ENCODE data around the gene TRPV2.

The TRPV2 gene

GRCh38 chr17:16471295-16471694, 55.9 kb downstream of the TRPV2 start:
- CTCF ChIA-PET: interaction anchor here (1.0 to 2.7 kb wide), 3 partner anchors 11 to 50 kb away, joined by 3 to 13 read pairs (median 5); no protein-coding TSS in a partner anchor
- POLR2A ChIA-PET: no interaction called here
- TF ChIP-seq, protein P1, sequence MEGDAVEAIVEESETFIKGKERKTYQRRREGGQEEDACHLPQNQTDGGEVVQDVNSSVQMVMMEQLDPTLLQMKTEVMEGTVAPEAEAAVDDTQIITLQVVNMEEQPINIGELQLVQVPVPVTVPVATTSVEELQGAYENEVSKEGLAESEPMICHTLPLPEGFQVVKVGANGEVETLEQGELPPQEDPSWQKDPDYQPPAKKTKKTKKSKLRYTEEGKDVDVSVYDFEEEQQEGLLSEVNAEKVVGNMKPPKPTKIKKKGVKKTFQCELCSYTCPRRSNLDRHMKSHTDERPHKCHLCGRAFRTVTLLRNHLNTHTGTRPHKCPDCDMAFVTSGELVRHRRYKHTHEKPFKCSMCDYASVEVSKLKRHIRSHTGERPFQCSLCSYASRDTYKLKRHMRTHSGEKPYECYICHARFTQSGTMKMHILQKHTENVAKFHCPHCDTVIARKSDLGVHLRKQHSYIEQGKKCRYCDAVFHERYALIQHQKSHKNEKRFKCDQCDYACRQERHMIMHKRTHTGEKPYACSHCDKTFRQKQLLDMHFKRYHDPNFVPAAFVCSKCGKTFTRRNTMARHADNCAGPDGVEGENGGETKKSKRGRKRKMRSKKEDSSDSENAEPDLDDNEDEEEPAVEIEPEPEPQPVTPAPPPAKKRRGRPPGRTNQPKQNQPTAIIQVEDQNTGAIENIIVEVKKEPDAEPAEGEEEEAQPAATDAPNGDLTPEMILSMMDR (IDR thresholded peaks at IDR 0.05; ENCODE audit: control extremely low read depth, extremely low read depth, low read depth, missing control alignments): no peak
- DNase-seq (ENCODE audit: extremely low spot score): no peak

DNA sequence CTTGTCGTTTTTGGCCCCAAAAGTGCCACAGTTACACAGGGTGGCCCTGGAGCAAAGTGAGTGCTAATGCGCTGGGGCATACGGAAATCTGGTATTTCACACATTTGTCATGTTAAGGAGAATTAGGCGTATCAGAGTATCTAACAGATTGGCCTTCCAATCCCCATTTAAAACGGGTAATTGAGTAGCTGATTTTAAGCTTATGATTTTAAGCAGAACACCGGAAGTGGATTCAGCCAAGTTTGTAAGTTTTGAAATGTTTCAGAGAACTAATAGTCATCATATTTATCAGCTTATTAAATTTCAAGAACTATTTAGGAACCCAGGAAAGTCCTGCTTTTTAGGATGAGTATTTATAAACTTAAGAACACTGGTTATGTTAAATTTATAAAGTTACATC, 57.2 kb downstream of the TRPV2 start:
- DNase-seq (ENCODE audit: extremely low spot score): no peak
- CTCF ChIA-PET: interaction anchor here (1.2 to 2.7 kb wide), 2 partner anchors 19 to 49 kb away, joined by 5 to 13 read pairs; no protein-coding TSS in a partner anchor
- TF ChIP-seq, protein P1 (IDR thresholded peaks at IDR 0.05; ENCODE audit: control extremely low read depth, extremely low read depth, low read depth, missing control alignments): no peak
- POLR2A ChIA-PET: no interaction called here

- no peak for DNase-seq (ENCODE audit: extremely low spot score)
- POLR2A ChIA-PET: no interaction called here
- CTCF ChIA-PET: no interaction called here
- TF ChIP-seq, protein P1 (IDR thresholded peaks at IDR 0.05; ENCODE audit: control extremely low read depth, extremely low read depth, low read depth, missing control alignments): no peak
Measured at GRCh38 chr17:16473044-16474011, 58.0 kb downstream of the TRPV2 start.

GRCh38 chr17:16474012-16474725, 58.8 kb downstream of the TRPV2 start:
- TF ChIP-seq, protein P1 (IDR thresholded peaks at IDR 0.05; ENCODE audit: control extremely low read depth, extremely low read depth, low read depth, missing control alignments): no peak
- POLR2A ChIA-PET: no interaction called here
- CTCF ChIA-PET: interaction anchor here (1.8 kb wide), 1 partner anchor 9 kb away, joined by 5 read pairs; no protein-coding TSS in a partner anchor
- no peak for DNase-seq (ENCODE audit: extremely low spot score)

- ChIA-PET POLR2A (no interaction called here), CTCF (interaction anchor here (1.2 to 1.8 kb wide), 4 partner anchors 8 to 22 kb away, joined by 3 to 7 read pairs (median 6); no protein-coding TSS in a partner anchor)
- no peak for DNase-seq (ENCODE audit: extremely low spot score)
- TF ChIP-seq, protein P1 (IDR thresholded peaks at IDR 0.05; ENCODE audit: control extremely low read depth, extremely low read depth, low read depth, missing control alignments): no peak
Measured at GRCh38 chr17:16475179-16475704, 59.9 kb downstream of the TRPV2 start.

- POLR2A ChIA-PET: no interaction called here
- CTCF ChIA-PET: interaction anchor here (1.0 to 2.4 kb wide), 3 partner anchors 11 to 114 kb away, joined by 3 to 6 read pairs (median 5); no protein-coding TSS in a partner anchor
- TF ChIP-seq, protein P1 (IDR thresholded peaks at IDR 0.05; ENCODE audit: control extremely low read depth, extremely low read depth, low read depth, missing control alignments): no peak
- no peak for DNase-seq (ENCODE audit: extremely low spot score)
Measured at GRCh38 chr17:16477255-16477654, 61.9 kb downstream of the TRPV2 start.
